Activated T-helper 1 cell treated with Interleukin-2 at 50 U/mL for 16 hours (primary cell): ENCODE data around the gene HAGHL.
A peak's percentile ranks its signal among the peaks of the same experiment; 100 is the strongest.

Source experiments
- DNase-seq: peaks from one replicate; pipeline ENCODE4 v3.0.0-alpha.2; 2020; ENCODE audit warnings: low read depth

Gene HAGHL

DNA sequence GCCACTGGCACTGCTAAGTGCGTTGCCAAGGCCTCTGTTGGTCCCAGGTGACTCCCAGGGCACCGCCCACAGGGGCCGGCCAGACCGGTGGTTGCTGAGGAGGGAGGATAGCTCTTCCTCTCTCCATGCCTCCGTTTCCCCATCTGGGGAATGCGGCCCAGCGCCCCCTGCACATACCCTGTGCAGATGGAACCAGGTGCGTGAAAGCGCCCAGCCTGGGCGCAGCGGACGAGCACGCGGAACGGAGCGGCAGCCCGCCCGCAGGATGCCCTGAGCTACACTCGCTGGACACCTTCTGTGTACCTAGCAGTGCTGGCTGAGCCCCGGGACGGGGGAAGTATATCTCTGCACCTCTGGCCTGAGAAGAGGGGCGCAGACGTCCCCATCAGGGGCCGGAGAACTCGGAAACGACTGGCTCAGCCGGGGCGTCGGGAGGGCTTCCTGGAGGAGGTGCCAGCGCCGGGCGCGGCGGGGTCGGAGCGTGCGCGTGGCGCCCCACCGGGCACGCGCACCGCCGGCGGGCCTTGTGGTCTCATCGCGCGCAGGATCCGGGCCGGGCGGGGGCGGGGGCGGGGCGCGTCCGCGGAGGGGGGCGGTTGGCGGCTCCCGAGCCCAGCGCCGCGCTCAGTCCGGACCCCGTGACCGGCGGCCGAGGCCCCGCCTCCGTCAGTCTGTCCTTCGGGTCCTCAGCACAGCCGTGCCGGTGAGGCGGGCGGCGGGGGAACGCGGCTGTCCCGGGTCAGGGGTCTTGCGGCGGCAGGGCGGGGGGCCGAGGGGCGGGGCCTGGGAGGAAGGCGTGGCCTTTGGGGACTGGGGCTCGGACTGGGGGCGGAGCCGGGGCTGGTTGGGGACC lies at the start of gene HAGHL, which contains the start of gene CCDC78:
HAGHL (plus strand) TSS at position 669 of the 853 bp plus-strand sequence. CDS start 404 bp downstream, outside the sequence.
CCDC78 (minus strand) TSS at position 6 of the 853 bp plus-strand sequence. CDS start 76 bp downstream, outside the sequence.
- peak; percentile 49 for DNase-seq

- DNase-seq: no peak
These were observed 49.4 kb upstream of the HAGHL start for GRCh38 chr16:677316-678190.

GRCh38 chr16:678209-678857 lies 48.6 kb upstream of the HAGHL start:
- DNase-seq: no peak

- no peak for DNase-seq
These were observed 47.8 kb upstream of the HAGHL start for GRCh38 chr16:678858-679813.

DNA sequence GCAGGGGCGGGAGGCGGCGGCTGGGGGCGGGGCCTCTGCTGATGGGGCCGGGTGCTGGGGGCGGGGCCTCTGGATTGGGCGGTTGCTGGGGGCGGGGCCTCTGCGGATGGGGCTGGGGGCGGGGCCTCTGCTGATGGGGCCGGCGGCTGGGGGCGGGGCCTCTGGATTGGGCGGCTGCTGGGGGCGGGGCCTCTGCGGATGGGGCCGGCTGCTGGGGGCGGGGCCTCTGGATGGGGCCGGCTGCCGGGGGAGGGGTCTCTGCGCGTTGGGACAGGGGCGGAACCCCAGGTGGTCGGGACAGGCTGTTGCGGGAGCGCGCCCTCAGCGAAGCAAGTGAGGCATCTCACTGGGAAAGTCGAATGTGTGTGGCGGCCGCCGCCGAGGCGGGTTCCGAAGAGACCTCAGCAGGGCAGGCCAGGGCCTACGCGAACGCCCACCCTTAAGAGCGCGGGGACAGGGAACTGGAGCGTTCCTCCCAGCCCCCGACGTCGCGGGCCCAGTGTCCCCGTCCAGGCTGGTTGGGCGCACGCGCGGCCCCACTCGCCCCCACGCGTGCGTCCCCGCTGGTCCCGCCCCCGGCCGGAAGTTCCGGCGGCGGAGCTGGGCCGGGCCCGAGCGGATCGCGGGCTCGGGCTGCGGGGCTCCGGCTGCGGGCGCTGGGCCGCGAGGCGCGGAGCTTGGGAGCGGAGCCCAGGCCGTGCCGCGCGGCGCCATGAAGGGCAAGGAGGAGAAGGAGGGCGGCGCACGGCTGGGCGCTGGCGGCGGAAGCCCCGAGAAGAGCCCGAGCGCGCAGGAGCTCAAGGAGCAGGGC lies 46.9 kb upstream of the HAGHL start, which contains the start of gene STUB1:
STUB1 (plus strand) TSS at position 597 of the 811 bp plus-strand sequence; CDS start at position 713, 116 bp downstream.
- DNase-seq: peak; percentile 78

DNA sequence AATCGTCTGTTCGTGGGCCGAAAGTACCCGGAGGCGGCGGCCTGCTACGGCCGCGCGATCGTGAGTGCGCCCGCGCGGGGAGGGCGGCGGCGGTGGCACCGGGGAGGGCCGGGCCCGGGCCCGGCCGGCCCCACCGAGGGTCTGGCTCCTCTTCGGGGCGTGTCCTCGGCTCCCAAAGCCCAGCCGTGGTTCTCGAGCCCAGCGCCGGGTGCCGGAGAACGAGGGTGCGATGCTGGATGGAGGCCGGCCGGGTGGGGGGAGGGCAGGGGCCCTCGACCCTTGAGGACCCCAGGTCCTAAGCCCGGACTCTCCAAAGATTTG lies 46.3 kb upstream of the HAGHL start:
- DNase-seq: no peak

GRCh38 chr16:680967-681745 lies 45.8 kb upstream of the HAGHL start:
- no peak for DNase-seq

GRCh38 chr16:681746-682427 lies 45.0 kb upstream of the HAGHL start:
- DNase-seq: no peak

- DNase-seq: no peak
These were observed 44.2 kb upstream of the HAGHL start for GRCh38 chr16:682493-683395.

DNA sequence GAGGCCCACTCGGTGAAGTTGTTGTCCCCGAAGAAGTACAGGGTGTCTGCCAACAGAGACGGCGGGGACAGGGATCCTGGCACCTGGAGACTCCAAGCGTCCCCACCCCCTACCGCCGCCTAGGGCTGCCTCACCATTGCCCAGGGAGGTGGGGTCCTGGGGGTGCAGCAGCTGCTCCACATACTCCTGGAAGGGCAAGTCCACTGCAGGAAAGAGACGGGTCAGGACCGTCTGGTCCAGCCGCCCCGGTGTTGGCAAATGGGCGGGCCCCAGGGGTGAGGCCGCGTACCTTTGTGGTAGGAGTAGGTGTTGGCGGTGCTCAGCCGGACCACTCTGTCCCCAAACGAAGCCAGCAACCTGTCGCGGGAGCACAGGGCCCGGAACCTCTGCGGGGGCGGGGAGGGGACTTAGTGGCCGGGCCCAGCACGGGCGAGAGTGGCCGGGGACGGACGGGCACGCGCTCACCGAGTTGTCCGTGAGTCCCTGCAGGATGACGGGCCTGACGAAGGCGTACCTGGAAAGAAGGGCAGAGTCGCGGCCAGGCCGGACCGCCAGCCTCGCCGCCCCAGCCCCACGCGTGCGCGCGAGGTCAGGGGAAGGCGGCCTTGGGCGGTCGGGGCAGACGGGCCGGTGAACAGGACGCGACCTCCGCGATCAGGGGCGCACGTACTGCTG lies 43.4 kb upstream of the HAGHL start:
- no peak for DNase-seq

- DNase-seq: peak; percentile 96
These were observed 42.7 kb upstream of the HAGHL start, which contains the start of gene JMJD8 for GRCh38 chr16:684071-684794. Gene JMJD8 (minus strand): TSS chr16:684334. CDS start chr16:684319, 15 bp downstream.

- DNase-seq: no peak
These were observed 41.8 kb upstream of the HAGHL start for GRCh38 chr16:684961-685696.

- no peak for DNase-seq
These were observed 40.9 kb upstream of the HAGHL start for GRCh38 chr16:685967-686366.

- DNase-seq: no peak
These were observed 40.2 kb upstream of the HAGHL start for GRCh38 chr16:686459-687260.

DNA sequence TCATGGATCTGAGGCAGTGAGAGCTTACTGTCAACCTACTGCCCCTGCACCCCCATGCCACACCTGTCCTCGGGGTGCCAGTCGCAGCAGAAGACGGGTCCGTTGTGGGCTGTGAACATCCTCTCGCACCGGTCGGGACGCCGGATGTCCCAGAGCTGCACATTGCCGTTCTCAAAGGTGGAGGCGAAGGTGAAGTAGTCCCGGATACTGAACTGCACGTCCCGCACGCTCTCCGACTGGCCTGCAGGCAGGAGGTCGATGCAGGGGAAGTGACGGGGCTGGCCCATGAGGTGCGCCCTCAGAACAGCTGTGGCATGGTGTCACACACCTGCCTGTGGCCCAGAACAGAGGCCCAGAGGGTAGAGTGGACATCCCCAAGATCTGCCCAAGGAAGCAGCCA lies 39.4 kb upstream of the HAGHL start:
- no peak for DNase-seq
